ENCODE measurements around the gene TNS3. TPM values are rescaled to one million over a fixed set of nuclear protein-coding genes. Genes with fewer than 3 reads are reported as not detected.

The TNS3 gene
- total RNA-seq, 1 donor, result 67.3 TPM

- DNase-seq (ENCODE audit: low read depth in 2 of 3, low spot score in 2 of 3), result no peak
Observed at GRCh38 chr7:47415318-47416212, 166.3 kb downstream of the TNS3 start.

- no peak for DNase-seq (ENCODE audit: low read depth in 2 of 3, low spot score in 2 of 3)
Observed at GRCh38 chr7:47414342-47415317, 167.3 kb downstream of the TNS3 start.

- DNase-seq (ENCODE audit: low read depth in 2 of 3, low spot score in 2 of 3), result no peak
Observed at GRCh38 chr7:47413526-47414341, 168.2 kb downstream of the TNS3 start.

GRCh38 chr7:47411901-47412300 is 170.0 kb downstream of the TNS3 start:
- no peak for DNase-seq (ENCODE audit: low read depth in 2 of 3, low spot score in 2 of 3)

GRCh38 chr7:47411281-47411869 is 170.5 kb downstream of the TNS3 start:
- no peak for DNase-seq (ENCODE audit: low read depth in 2 of 3, low spot score in 2 of 3)

GRCh38 chr7:47408675-47409074 is 173.2 kb downstream of the TNS3 start:
- DNase-seq (ENCODE audit: low read depth in 2 of 3, low spot score in 2 of 3), result no peak

- no peak for DNase-seq (ENCODE audit: low read depth in 2 of 3, low spot score in 2 of 3)
Observed at GRCh38 chr7:47407821-47408674, 173.9 kb downstream of the TNS3 start.

- no peak for DNase-seq (ENCODE audit: low read depth in 2 of 3, low spot score in 2 of 3)
Observed at GRCh38 chr7:47407136-47407535, 174.8 kb downstream of the TNS3 start.

GRCh38 chr7:47406801-47407129 is 175.1 kb downstream of the TNS3 start:
- no peak for DNase-seq (ENCODE audit: low read depth in 2 of 3, low spot score in 2 of 3)

- DNase-seq (ENCODE audit: low read depth in 2 of 3, low spot score in 2 of 3), result no peak
Observed at GRCh38 chr7:47405921-47406800, 175.8 kb downstream of the TNS3 start.

- DNase-seq (ENCODE audit: low read depth in 2 of 3, low spot score in 2 of 3), result no peak
Observed at GRCh38 chr7:47405286-47405904, 176.5 kb downstream of the TNS3 start.

- no peak for DNase-seq (ENCODE audit: low read depth in 2 of 3, low spot score in 2 of 3)
Observed at GRCh38 chr7:47404010-47404409, 177.9 kb downstream of the TNS3 start.

GRCh38 chr7:47402941-47403866 is 178.7 kb downstream of the TNS3 start:
- no peak for DNase-seq (ENCODE audit: low read depth in 2 of 3, low spot score in 2 of 3)

GRCh38 chr7:47401611-47402570 is 180.0 kb downstream of the TNS3 start:
- DNase-seq (ENCODE audit: low read depth in 2 of 3, low spot score in 2 of 3), result no peak

- DNase-seq (ENCODE audit: low read depth in 2 of 3, low spot score in 2 of 3), result no peak
Observed at GRCh38 chr7:47400741-47401206, 181.1 kb downstream of the TNS3 start.

GRCh38 chr7:47400001-47400400 is 181.9 kb downstream of the TNS3 start:
- no peak for DNase-seq (ENCODE audit: low read depth in 2 of 3, low spot score in 2 of 3)
